A549 (cell line): ENCODE measurements around the gene FIBIN. TPM values are rescaled to one million over a fixed set of nuclear protein-coding genes. Genes with fewer than 3 reads are reported as not detected.

Experiments
- ATAC-seq, 2 experiments: fragments of 200-7000 bp in 1 of 2; fragments of >200 bp in 1 of 2; cut with Nextera tagmentation in 1 of 2; cut with Tn5 transposase in 1 of 2; 3 replicates each; pipeline versions ENCODE4 v1.8.0 to v1.9.1; 2018 to 2020; ENCODE audit warnings: mild to moderate bottlenecking in 1 of 2, moderate library complexity in 1 of 2
- CTCF ChIA-PET: fragments of 300-600 bp; sonication (Branson Sonifier 250); formaldehyde crosslinking; extraction: SDS; loops from one replicate; lab custom pipeline; 2021; ENCODE audit warnings: antibody characterized with exemption, inconsistent platforms; lab: Yijun Ruan, JAX
- POLR2A ChIA-PET: fragments of 350-600 bp; formaldehyde crosslinking; extraction: SDS; loops from one replicate; lab custom pipeline; 2021; ENCODE audit warnings: antibody characterized with exemption, inconsistent platforms; lab: Yijun Ruan, JAX
- DNase-seq, 2 experiments: peaks; one replicate each; pipeline versions ENCODE4 v3.0.0 to v3.0.0-alpha.2; 2011 to 2016; ENCODE audit warnings: low read depth in 1 of 2, low spot score in 1 of 2
- FAIRE-seq: peaks from 2 replicates; lab custom pipeline; 2011; peaks lifted over from hg19 to GRCh38; lab: Jason Lieb, UNC
- H3K27ac ChIP-seq, 2 experiments: fragments of >200 bp; sonication (Bioruptor Twin); formaldehyde crosslinking; 3 replicates each; pipeline ENCODE4 v1.5.1; 2016 to 2017
- H3K4me1 ChIP-seq: fragments of >200 bp; sonication (Bioruptor Twin); formaldehyde crosslinking; 3 replicates; pipeline ENCODE4 v1.6.1; 2016
- H3K4me2 ChIP-seq: fragments of >200 bp; sonication (Bioruptor Twin); formaldehyde crosslinking; 3 replicates; pipeline ENCODE4 v1.6.1; 2016
- H3K4me3 ChIP-seq: fragments of >200 bp; sonication (Bioruptor Twin); formaldehyde crosslinking; 3 replicates; pipeline ENCODE4 v1.5.1; 2016
- H3K9me3 ChIP-seq: fragments of >200 bp; sonication (Bioruptor Twin); formaldehyde crosslinking; 3 replicates; pipeline ENCODE4 v1.6.1; 2016
- ATOH8 ChIP-seq: fragments of 250-450 bp; sonication (Bioruptor Pico); IDR thresholded peaks from 2 replicates; pipeline ENCODE4 v1.5.0; 2020; ENCODE audit warnings: low read depth, mild to moderate bottlenecking, moderate library complexity
- BHLHE40 ChIP-seq: IDR thresholded peaks from 2 replicates; pipeline ENCODE4 v1.6.1; 2012; ENCODE audit warnings: low read depth, low read length, inconsistent platforms
- CHD2 ChIP-seq: fragments of 150-350 bp; IDR thresholded peaks from 2 replicates; pipeline ENCODE4 v1.6.1; 2014; ENCODE audit warnings: low read length; ENCODE audit not compliant: partially characterized antibody
- EP300 ChIP-seq, 2 experiments: fragments of >200 bp; sonication (Bioruptor Twin); formaldehyde crosslinking; IDR thresholded peaks; 2 replicates in 1 of 2; 3 replicates in 1 of 2; pipeline ENCODE4 v1.6.1; 2016 to 2017
- FOSB ChIP-seq: fragments of 250-450 bp; sonication (Bioruptor Pico); IDR thresholded peaks from 2 replicates; pipeline ENCODE4 v1.5.0; 2020; ENCODE audit warnings: mild to moderate bottlenecking, moderate library complexity
- FOSL2 ChIP-seq, 2 experiments: fragments of 450-650 bp in 1 of 2; fragments of >200 bp in 1 of 2; sonication (Bioruptor Twin) in 1 of 2; formaldehyde crosslinking; IDR thresholded peaks; 2 replicates each; pipeline versions ENCODE4 v1.5.0 to v1.6.1; 2016 to 2020; ENCODE audit warnings: mild to moderate bottlenecking in 1 of 2, moderate library complexity in 1 of 2
- HEYL ChIP-seq: fragments of 250-450 bp; sonication (Bioruptor Pico); IDR thresholded peaks from 2 replicates; pipeline ENCODE4 v1.8.0; 2021; ENCODE audit warnings: mild to moderate bottlenecking, moderate library complexity
- HMGXB4 ChIP-seq: fragments of 250-450 bp; sonication (Bioruptor Pico); IDR thresholded peaks from 2 replicates; pipeline ENCODE4 v1.5.0; 2021; ENCODE audit warnings: mild to moderate bottlenecking, moderate library complexity, borderline replicate concordance
- HOXA7 ChIP-seq: fragments of 250-450 bp; sonication (Bioruptor Pico); IDR thresholded peaks from 2 replicates; pipeline ENCODE4 v1.5.0; 2020; ENCODE audit warnings: mild to moderate bottlenecking, moderate library complexity
- HOXB5 ChIP-seq: fragments of 250-450 bp; sonication (Bioruptor Pico); IDR thresholded peaks from 2 replicates; pipeline ENCODE4 v1.5.0; 2020; ENCODE audit warnings: mild to moderate bottlenecking, moderate library complexity
- JUNB ChIP-seq: fragments of >200 bp; sonication (Bioruptor Twin); formaldehyde crosslinking; IDR thresholded peaks from 2 replicates; pipeline ENCODE4 v1.6.1; 2016
- KDM5A ChIP-seq: fragments of 200-600 bp; sonication (generic); IDR thresholded peaks from 2 replicates; pipeline ENCODE4 v1.6.1; 2016; ENCODE audit warnings: antibody characterized with exemption, mild to moderate bottlenecking
- MAX ChIP-seq: IDR thresholded peaks from 2 replicates; pipeline ENCODE4 v1.6.1; 2012
- MAZ ChIP-seq: fragments of 150-350 bp; IDR thresholded peaks from 2 replicates; pipeline ENCODE4 v1.6.1; 2014; ENCODE audit warnings: antibody characterized with exemption, low read depth, low read length, borderline replicate concordance
- NPAS2 ChIP-seq: fragments of 250-450 bp; sonication (Bioruptor Pico); IDR thresholded peaks from 2 replicates; pipeline ENCODE4 v1.8.0; 2022; ENCODE audit warnings: mild to moderate bottlenecking, moderate library complexity, borderline replicate concordance
- PHF8 ChIP-seq: fragments of 200-600 bp; sonication (generic); IDR thresholded peaks from 2 replicates; pipeline ENCODE4 v1.6.1; 2016; ENCODE audit warnings: low read depth, mild to moderate bottlenecking, antibody characterized with exemption, moderate library complexity, borderline replicate concordance
- POLR2A ChIP-seq: IDR thresholded peaks from 2 replicates; pipeline ENCODE4 v1.6.1; 2012; ENCODE audit warnings: mild to moderate bottlenecking, low read length
- POLR2AphosphoS2 ChIP-seq: conservative IDR thresholded peaks from 2 replicates; pipeline ENCODE4 v1.6.1; 2012; ENCODE audit warnings: low read length, improper control_type of control experiment, inconsistent platforms
- RAD21 ChIP-seq, 2 experiments: fragments of >200 bp in 1 of 2; sonication (Bioruptor Twin) in 1 of 2; formaldehyde crosslinking in 1 of 2; IDR thresholded peaks in 1 of 2; conservative IDR thresholded peaks in 1 of 2; 2 replicates in 1 of 2; 3 replicates in 1 of 2; pipeline ENCODE4 v1.6.1; 2012 to 2018; ENCODE audit warnings: inconsistent platforms in 1 of 2
- RARB ChIP-seq: fragments of 250-450 bp; sonication (Bioruptor Pico); IDR thresholded peaks from 2 replicates; pipeline ENCODE4 v1.8.0; 2021; ENCODE audit warnings: mild to moderate bottlenecking, moderate library complexity
- RCOR1 ChIP-seq: fragments of 150-350 bp; IDR thresholded peaks from 2 replicates; pipeline ENCODE4 v1.6.1; 2014; ENCODE audit warnings: antibody characterized with exemption, low read length, low read depth
- REST ChIP-seq: fragments of 200-600 bp; sonication (generic); IDR thresholded peaks from 2 replicates; pipeline ENCODE4 v1.6.1; 2016; ENCODE audit warnings: antibody characterized with exemption, mild to moderate bottlenecking, moderate library complexity
- SREBF2 ChIP-seq: fragments of 450-650 bp; IDR thresholded peaks from 2 replicates; pipeline ENCODE4 v1.6.1; 2014; ENCODE audit warnings: mild to moderate bottlenecking, moderate library complexity
- WGBS: methylation state at CpG from one replicate; pipeline ENCODE4 v1.1.6; 2017; ENCODE audit errors: missing lambda C conversion rate; 5-methylcytosine and 5-hydroxymethylcytosine counted together
- polyA plus RNA-seq, 4 experiments: library from polyadenylated mRNA; depleted of rRNA in 3 of 4; stranded (reverse); fragments of >200 nt; fragmentation: RNase III in 1 of 4; extraction: RNeasy Plus Mini Kit Qiagen cat#74134 plus additional on column Dnase treatment in 1 of 4; gene quantifications; 2 replicates in 3 of 4; 3 replicates in 1 of 4; pipeline ENCODE4 v1.2.3, GENCODE V29; 2011 to 2017

Gene FIBIN
- polyA plus RNA-seq, 2 of the 4 experiments (the other 2 are of a cell fraction), result 0.22 TPM; not detected in 1

- H3K9me3 ChIP-seq, result no peaks in the 10 kb centered on the region
- H3K4me1 ChIP-seq, result no peaks in the 10 kb centered on the region
- CTCF ChIA-PET, result no interaction called here
- no peak overlapping the region for H3K4me3 ChIP-seq
- DNase-seq (no peak), FAIRE-seq (no peak), ATAC-seq (no peak)
- TF ChIP-seq HEYL (CRISPR knock-in tag) (no peak), ATOH8 (CRISPR knock-in tag) (no peak), KDM5A (no peak), CHD2 (no peak)
- WGBS, result 12% methylated on average over 4 of the region's 4 CpGs
- POLR2A ChIA-PET, result no interaction called here
- no peak overlapping the region for H3K27ac ChIP-seq
- H3K4me2 ChIP-seq, result no peak overlapping the region
Measured at GRCh38 chr11:27013781-27014361, 20.0 kb downstream of the FIBIN start.

GRCh38 chr11:27018902-27019529 is 25.1 kb downstream of the FIBIN start:
- TF ChIP-seq POLR2A, result no peak
- no peak for TF ChIP-seq FOSL2 (IDR thresholded peaks at IDR 0.05)
- TF ChIP-seq FOSL2 (CRISPR knock-in tag; IDR thresholded peaks at IDR 0.05), result no peak
- TF ChIP-seq MAX, result no peak
- no peak for TF ChIP-seq RAD21 (conservative IDR thresholded peaks at IDR 0.05 in 1 of 2, IDR thresholded peaks at IDR 0.05 in 1 of 2)
- TF ChIP-seq KDM5A, result no peak
- no peak for TF ChIP-seq HMGXB4 (CRISPR knock-in tag)
- no peak for TF ChIP-seq RARB
- no peak for TF ChIP-seq HOXB5 (CRISPR knock-in tag)
- no peak for TF ChIP-seq FOSB
- no peak for TF ChIP-seq JUNB
- TF ChIP-seq MAZ, result no peak
- no peak for TF ChIP-seq RCOR1
- TF ChIP-seq REST, result no peak
- no peak for TF ChIP-seq SREBF2
- no peak for TF ChIP-seq PHF8
- TF ChIP-seq POLR2AphosphoS2, result no peak
- no peak for TF ChIP-seq BHLHE40
- no peak for TF ChIP-seq NPAS2 (CRISPR knock-in tag)
- TF ChIP-seq HOXA7 (CRISPR knock-in tag), result no peak
- no peak for TF ChIP-seq EP300 (IDR thresholded peaks at IDR 0.05)
- TF ChIP-seq, all 56 proteins: peak for 0
- no peak for DNase-seq
- no peak for FAIRE-seq
- H3K9me3 ChIP-seq, result no peaks in the 10 kb centered on the region
- H3K4me3 ChIP-seq, result no peak overlapping the region
- no peak overlapping the region for H3K4me2 ChIP-seq
- POLR2A ChIA-PET, result no interaction called here
- H3K4me1 ChIP-seq, result no peaks in the 10 kb centered on the region
- no peak overlapping the region for H3K27ac ChIP-seq
- CTCF ChIA-PET, result interaction anchor here (1.3 kb wide), 1 partner anchor 11 kb away, joined by 3 read pairs; no protein-coding TSS in a partner anchor
- no peak for ATAC-seq
